SK-N-SH (cell line): ENCODE measurements around the gene CLDN5. TPM values are rescaled to one million over a fixed set of nuclear protein-coding genes. Genes with fewer than 3 reads are reported as not detected.

Experiments
- CTCF ChIA-PET: fragments of 300-600, 350-600 bp; formaldehyde crosslinking; extraction: SDS; loops from one replicate; lab custom pipeline; 2021; lab: Yijun Ruan, JAX
- POLR2A ChIA-PET: fragments of 350-600 bp; sonication (Branson Sonifier 250); formaldehyde crosslinking; extraction: SDS; loops from one replicate; lab custom pipeline; 2020; ENCODE audit warnings: antibody characterized with exemption, inconsistent platforms; lab: Yijun Ruan, JAX
- DNase-seq: peaks from one replicate; pipeline ENCODE4 v3.0.0; 2012
- H2AFZ ChIP-seq: fragments of 200-600 bp; sonication (generic); 2 replicates; pipeline ENCODE4 v1.8.1; 2016; ENCODE audit warnings: antibody characterized with exemption, mild to moderate bottlenecking, low read depth
- H3F3A ChIP-seq: fragments of 200-600 bp; sonication (generic); replicated peaks from 2 replicates; pipeline ENCODE3; 2016; ENCODE audit warnings: antibody characterized with exemption, mild to moderate bottlenecking; ENCODE audit not compliant: insufficient read depth
- H3K27ac ChIP-seq, 2 experiments: fragments of 200-500 bp in 1 of 2; fragments of 200-600 bp in 1 of 2; sonication (Bioruptor generic) in 1 of 2; sonication (generic), shearing (Covaris generic) in 1 of 2; 2 replicates each; pipeline versions ENCODE4 v1.5.1 to v1.6.1; 2014 to 2016; ENCODE audit warnings: low read depth in 2 of 2, inconsistent platforms in 1 of 2, low read length in 1 of 2, mild to moderate bottlenecking in 1 of 2, mixed read lengths in 1 of 2
- H3K27me3 ChIP-seq: fragments of 200-600 bp; sonication (generic), shearing (Covaris generic); 2 replicates; pipeline ENCODE4 v1.6.1; 2016; ENCODE audit warnings: mixed run types; ENCODE audit not compliant: insufficient read depth
- H3K36me3 ChIP-seq, 2 experiments: fragments of 200-500 bp in 1 of 2; fragments of 200-600 bp in 1 of 2; sonication (Bioruptor generic) in 1 of 2; sonication (generic) in 1 of 2; replicated peaks in 1 of 2; 2 replicates each; pipeline versions ENCODE3 to v1.5.1; 2014 to 2016; ENCODE audit warnings: low read length in 1 of 2, mild to moderate bottlenecking in 1 of 2; ENCODE audit not compliant: insufficient read depth in 2 of 2, control insufficient read depth in 1 of 2
- H3K4me1 ChIP-seq, 2 experiments: fragments of 200-500 bp in 1 of 2; fragments of 200-600 bp in 1 of 2; sonication (Bioruptor generic) in 1 of 2; sonication (generic), shearing (Covaris generic) in 1 of 2; 2 replicates each; pipeline versions ENCODE4 v1.5.1 to v1.6.1; 2014 to 2016; ENCODE audit warnings: low read depth in 1 of 2, low read length in 1 of 2, mixed run types in 1 of 2; ENCODE audit not compliant: insufficient read depth in 2 of 2, control insufficient read depth in 1 of 2
- H3K4me2 ChIP-seq: fragments of 200-600 bp; sonication (generic), shearing (Covaris generic); 2 replicates; pipeline ENCODE4 v1.6.1; 2017; ENCODE audit warnings: mixed run types
- H3K4me3 ChIP-seq, 2 experiments: fragments of 200-500 bp in 1 of 2; fragments of 200-600 bp in 1 of 2; sonication (Bioruptor generic) in 1 of 2; sonication (generic), shearing (Covaris generic) in 1 of 2; 2 replicates each; pipeline versions ENCODE4 v1.5.1 to v1.8.1; 2014 to 2016; ENCODE audit warnings: low read depth in 2 of 2, inconsistent platforms in 1 of 2, low read length in 1 of 2, mild to moderate bottlenecking in 1 of 2, mixed read lengths in 1 of 2, moderate library complexity in 1 of 2
- H3K79me2 ChIP-seq: fragments of 200-600 bp; sonication (generic); 2 replicates; pipeline ENCODE4 v1.8.1; 2017; ENCODE audit warnings: mild to moderate bottlenecking; ENCODE audit not compliant: insufficient read depth
- H3K9ac ChIP-seq: fragments of 200-600 bp; sonication (generic); 2 replicates; pipeline ENCODE4 v1.6.1; 2017; ENCODE audit warnings: mixed run types
- H3K9me2 ChIP-seq: fragments of 200-600 bp; sonication (generic); 2 replicates; pipeline ENCODE4 v1.6.1; 2017; ENCODE audit warnings: mixed run types
- H3K9me3 ChIP-seq: fragments of 200-600 bp; sonication (generic); 2 replicates; pipeline ENCODE4 v1.6.1; 2017; ENCODE audit warnings: mixed run types, mild to moderate bottlenecking, moderate library complexity
- H4K20me1 ChIP-seq: fragments of 200-600 bp; sonication (generic); 2 replicates; pipeline ENCODE4 v1.6.1; 2017; ENCODE audit warnings: mild to moderate bottlenecking, mixed run types; ENCODE audit not compliant: insufficient read depth
- FOSL2 ChIP-seq: IDR thresholded peaks from 2 replicates; pipeline ENCODE4 v1.4.0; 2012; ENCODE audit warnings: low read depth, mild to moderate bottlenecking, moderate library complexity, borderline replicate concordance
- FOXM1 ChIP-seq: IDR thresholded peaks from 2 replicates; pipeline ENCODE4 v1.4.0; 2012; ENCODE audit warnings: low read depth, mild to moderate bottlenecking
- GABPA ChIP-seq: IDR thresholded peaks from 2 replicates; pipeline ENCODE4 v1.4.0; 2012; ENCODE audit warnings: low read depth, mild to moderate bottlenecking
- JUND ChIP-seq: IDR thresholded peaks from 2 replicates; pipeline ENCODE4 v1.4.0; 2012
- RCOR1 ChIP-seq: fragments of 150-350 bp; IDR thresholded peaks from 2 replicates; pipeline ENCODE4 v1.6.1; 2017; ENCODE audit warnings: antibody characterized with exemption, low read length
- RFX5 ChIP-seq: IDR thresholded peaks from 2 replicates; pipeline ENCODE4 v1.6.1; 2012; ENCODE audit warnings: mild to moderate bottlenecking, improper control_type of control experiment, low read length
- RXRA ChIP-seq: IDR thresholded peaks from 2 replicates; pipeline ENCODE4 v1.4.0; 2012; ENCODE audit warnings: low read depth, mild to moderate bottlenecking, borderline replicate concordance
- SIN3A ChIP-seq: IDR thresholded peaks from 2 replicates; pipeline ENCODE4 v1.6.1; 2012; ENCODE audit warnings: low read depth, mild to moderate bottlenecking, low read length, moderate library complexity, borderline replicate concordance
- TEAD4 ChIP-seq: IDR thresholded peaks from 2 replicates; pipeline ENCODE4 v1.4.0; 2012; ENCODE audit warnings: mild to moderate bottlenecking, borderline replicate concordance; ENCODE audit not compliant: insufficient read depth
- USF2 ChIP-seq: fragments of 150-350 bp; IDR thresholded peaks from 2 replicates; pipeline ENCODE4 v1.6.1; 2017; ENCODE audit warnings: antibody characterized with exemption, low read length, low read depth, borderline replicate concordance
- ZBTB33 ChIP-seq: IDR thresholded peaks from 2 replicates; pipeline ENCODE4 v1.4.0; 2012; ENCODE audit warnings: low read depth, borderline replicate concordance
- WGBS: methylation state at CpG from one replicate; pipeline ENCODE4 v1.1.6; 2017; ENCODE audit warnings: low lambda C conversion rate; 5-methylcytosine and 5-hydroxymethylcytosine counted together
- polyA plus RNA-seq, 3 experiments: library from polyadenylated mRNA; depleted of rRNA; stranded (reverse); fragments of >200 nt; gene quantifications; 2 replicates each; pipeline ENCODE4 v1.2.3, GENCODE V29; 2012
- TF ChIP-seq, protein P1 (sequence below): fragments of 150-350 bp; IDR thresholded peaks from 2 replicates; pipeline ENCODE4 v1.6.1; 2016; ENCODE audit warnings: mild to moderate bottlenecking, low read depth, low read length
- TF ChIP-seq, protein P2 (sequence below): fragments of 200-600 bp; sonication (generic); IDR thresholded peaks from 2 replicates; pipeline ENCODE4 v1.6.1; 2017; ENCODE audit warnings: antibody characterized with exemption, mild to moderate bottlenecking, moderate library complexity
- TF ChIP-seq, protein P3 (sequence below): IDR thresholded peaks from 2 replicates; pipeline ENCODE4 v1.4.0; 2012; ENCODE audit warnings: low read depth, borderline replicate concordance

The CLDN5 gene
- polyA plus RNA-seq, 1 of the 3 experiments (the other 2 are of a cell fraction), result not detected

DNA sequence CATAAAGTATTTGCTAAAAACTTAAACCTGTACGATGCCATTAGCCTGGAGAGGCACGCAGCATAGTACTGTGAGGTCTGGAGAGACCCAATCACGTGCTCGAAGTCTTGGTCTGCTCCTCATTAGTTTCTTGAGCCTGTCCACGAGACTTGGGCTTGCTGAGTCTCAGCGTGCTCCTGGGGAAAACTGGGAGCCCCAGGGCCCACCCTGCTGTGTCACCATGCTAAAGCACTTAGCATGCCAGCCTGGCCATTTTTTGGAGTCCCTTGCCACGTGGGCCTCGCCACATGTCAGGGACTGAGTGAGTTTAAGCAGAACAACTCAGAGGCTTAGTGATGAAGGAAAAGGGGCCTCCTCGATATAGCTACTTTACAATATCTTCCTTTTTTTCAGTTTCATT lies 41.9 kb downstream of the CLDN5 start (continued):
- TF ChIP-seq, protein P1, sequence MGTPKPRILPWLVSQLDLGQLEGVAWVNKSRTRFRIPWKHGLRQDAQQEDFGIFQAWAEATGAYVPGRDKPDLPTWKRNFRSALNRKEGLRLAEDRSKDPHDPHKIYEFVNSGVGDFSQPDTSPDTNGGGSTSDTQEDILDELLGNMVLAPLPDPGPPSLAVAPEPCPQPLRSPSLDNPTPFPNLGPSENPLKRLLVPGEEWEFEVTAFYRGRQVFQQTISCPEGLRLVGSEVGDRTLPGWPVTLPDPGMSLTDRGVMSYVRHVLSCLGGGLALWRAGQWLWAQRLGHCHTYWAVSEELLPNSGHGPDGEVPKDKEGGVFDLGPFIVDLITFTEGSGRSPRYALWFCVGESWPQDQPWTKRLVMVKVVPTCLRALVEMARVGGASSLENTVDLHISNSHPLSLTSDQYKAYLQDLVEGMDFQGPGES, result no peak
- TF ChIP-seq TEAD4 (no peak), JUND (no peak), FOSL2 (no peak), RFX5 (no peak)

- H3K27ac ChIP-seq, result no peak overlapping the region
- peaks cover 4% of the 10 kb centered on the region for H3F3A ChIP-seq
- H3K4me3 ChIP-seq, result peak overlapping the region; percentile 94 to 95; a peak in 3 of 4 replicates
- H3K27me3 ChIP-seq, result no peaks in the 10 kb centered on the region
- peaks cover 11% of the 10 kb centered on the region in 2 experiments for H3K36me3 ChIP-seq
- peak overlapping the region; percentile 80; the same call in 1 of the 2 replicates for H3K4me2 ChIP-seq
- no peak for DNase-seq
- CTCF ChIA-PET, result interaction anchor here (3.0 kb wide), 1 partner anchor 149 kb away, joined by 17 read pairs; no protein-coding TSS in a partner anchor
- no peaks in the 10 kb centered on the region for H3K9me3 ChIP-seq
- H4K20me1 ChIP-seq, result peaks cover 26% of the 10 kb centered on the region
- WGBS, result 48% methylated on average over 10 of the region's 10 CpGs
- no peak overlapping the region for H2AFZ ChIP-seq
- H3K9ac ChIP-seq, result peak overlapping the region; percentile 91; the same call in 1 of the 2 replicates
- H3K4me1 ChIP-seq, result peaks cover 5 to 16% of the 10 kb centered on the region in 2 experiments; a peak in 3 of 4 replicates
- peaks cover 56% of the 10 kb centered on the region for H3K79me2 ChIP-seq
- TF ChIP-seq SIN3A (no peak), FOXM1 (no peak), FOSL2 (no peak), RFX5 (no peak), TEAD4 (no peak), RCOR1 (no peak), USF2 (no peak), ZBTB33 (no peak), GABPA (no peak), RXRA (no peak)
- TF ChIP-seq, protein P2, sequence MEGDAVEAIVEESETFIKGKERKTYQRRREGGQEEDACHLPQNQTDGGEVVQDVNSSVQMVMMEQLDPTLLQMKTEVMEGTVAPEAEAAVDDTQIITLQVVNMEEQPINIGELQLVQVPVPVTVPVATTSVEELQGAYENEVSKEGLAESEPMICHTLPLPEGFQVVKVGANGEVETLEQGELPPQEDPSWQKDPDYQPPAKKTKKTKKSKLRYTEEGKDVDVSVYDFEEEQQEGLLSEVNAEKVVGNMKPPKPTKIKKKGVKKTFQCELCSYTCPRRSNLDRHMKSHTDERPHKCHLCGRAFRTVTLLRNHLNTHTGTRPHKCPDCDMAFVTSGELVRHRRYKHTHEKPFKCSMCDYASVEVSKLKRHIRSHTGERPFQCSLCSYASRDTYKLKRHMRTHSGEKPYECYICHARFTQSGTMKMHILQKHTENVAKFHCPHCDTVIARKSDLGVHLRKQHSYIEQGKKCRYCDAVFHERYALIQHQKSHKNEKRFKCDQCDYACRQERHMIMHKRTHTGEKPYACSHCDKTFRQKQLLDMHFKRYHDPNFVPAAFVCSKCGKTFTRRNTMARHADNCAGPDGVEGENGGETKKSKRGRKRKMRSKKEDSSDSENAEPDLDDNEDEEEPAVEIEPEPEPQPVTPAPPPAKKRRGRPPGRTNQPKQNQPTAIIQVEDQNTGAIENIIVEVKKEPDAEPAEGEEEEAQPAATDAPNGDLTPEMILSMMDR, result no peak
- TF ChIP-seq, protein P3, sequence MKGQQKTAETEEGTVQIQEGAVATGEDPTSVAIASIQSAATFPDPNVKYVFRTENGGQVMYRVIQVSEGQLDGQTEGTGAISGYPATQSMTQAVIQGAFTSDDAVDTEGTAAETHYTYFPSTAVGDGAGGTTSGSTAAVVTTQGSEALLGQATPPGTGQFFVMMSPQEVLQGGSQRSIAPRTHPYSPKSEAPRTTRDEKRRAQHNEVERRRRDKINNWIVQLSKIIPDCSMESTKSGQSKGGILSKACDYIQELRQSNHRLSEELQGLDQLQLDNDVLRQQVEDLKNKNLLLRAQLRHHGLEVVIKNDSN, result no peak
- POLR2A ChIA-PET, result no interaction called here
- H3K9me2 ChIP-seq, result no peaks in the 10 kb centered on the region
These were observed 43.4 kb downstream of the CLDN5 start for GRCh38 chr22:19480789-19481188.
